ENCODE measurements around the gene GPR15.
"Not testable (repeated sequence)": the region's sequence is repeated elsewhere in the genome, so short reads cannot be mapped to it uniquely, and the experiment has no call there.

Gene GPR15

GRCh38 chr3:98559769-98560168 lies 28.0 kb downstream of the GPR15 start:
- DNase-seq, result not testable (repeated sequence)

GRCh38 chr3:98560911-98561310 lies 29.1 kb downstream of the GPR15 start:
- no peak for DNase-seq

GRCh38 chr3:98561727-98562521 lies 30.1 kb downstream of the GPR15 start:
- DNase-seq, result no peak

- no peak for DNase-seq
Measured at GRCh38 chr3:98563661-98564281, 32.0 kb downstream of the GPR15 start.

GRCh38 chr3:98564282-98565005 lies 32.7 kb downstream of the GPR15 start:
- no peak for DNase-seq

DNA sequence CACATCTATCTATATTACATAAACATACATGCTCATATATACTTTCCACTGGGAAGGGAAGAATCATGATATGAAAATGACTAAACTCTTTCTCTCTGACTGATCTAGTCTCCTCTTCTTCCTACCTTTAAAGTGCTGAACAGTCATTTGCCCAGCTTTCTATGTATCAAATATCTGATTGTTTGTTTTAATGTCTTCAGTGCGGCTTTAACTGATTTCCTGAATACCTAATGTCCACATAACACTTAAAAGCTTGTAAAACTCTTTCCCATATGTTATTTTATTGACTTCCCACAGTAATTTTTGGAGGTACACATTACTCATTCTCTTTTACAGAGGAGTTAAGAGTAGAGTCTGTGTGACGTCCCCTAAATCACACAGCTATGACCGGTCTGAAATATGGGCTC lies 33.5 kb downstream of the GPR15 start:
- DNase-seq, result no peak

DNA sequence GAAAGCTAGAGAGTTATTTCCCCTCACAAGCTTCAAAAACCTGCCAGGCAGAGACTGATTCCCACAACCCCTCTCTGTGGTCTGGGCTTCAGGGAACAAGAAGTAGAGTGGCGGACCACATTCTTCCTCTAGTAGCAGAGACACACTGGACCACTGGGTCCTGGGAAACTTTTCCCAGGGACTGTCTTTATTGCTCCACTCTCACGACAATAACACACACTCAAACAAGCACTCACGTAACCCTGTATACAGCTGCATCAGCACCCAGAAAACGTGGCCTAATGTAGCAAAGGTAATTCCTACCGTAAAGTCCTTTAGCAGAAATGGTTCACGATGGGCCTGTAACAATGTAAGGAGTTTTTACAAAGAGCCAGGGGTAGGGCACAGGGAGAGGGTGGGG lies 34.1 kb downstream of the GPR15 start:
- no peak for DNase-seq

DNA sequence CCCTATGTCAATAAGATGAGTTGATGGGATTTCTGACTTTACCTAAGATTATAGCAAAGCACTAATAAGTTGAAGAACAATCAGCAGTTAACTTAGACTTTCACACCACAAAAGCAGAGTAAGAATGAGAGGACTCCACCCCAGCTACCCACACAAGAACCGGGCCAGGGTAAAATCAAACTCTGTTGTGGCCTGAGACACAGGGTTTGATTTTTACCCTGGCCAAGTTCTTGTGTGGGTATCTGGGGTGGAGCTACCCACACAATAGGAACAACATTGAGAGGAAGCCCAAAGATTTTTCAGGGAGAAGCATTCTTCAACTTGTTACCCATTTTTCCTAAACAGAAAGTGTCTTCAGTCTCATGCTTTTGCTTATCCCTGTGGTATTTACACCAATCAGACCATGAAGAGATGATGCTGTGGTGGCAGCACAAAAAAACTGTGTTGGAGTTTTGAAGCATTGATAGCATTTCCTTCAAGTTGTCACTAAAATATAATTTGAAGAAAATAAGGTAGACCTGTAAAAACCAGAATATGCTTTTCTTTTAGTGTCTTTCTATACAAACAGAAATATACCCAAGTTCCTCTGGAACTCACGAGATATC lies 36.0 kb downstream of the GPR15 start:
- no peak for DNase-seq

- no peak for DNase-seq
Measured at GRCh38 chr3:98568402-98568801, 36.6 kb downstream of the GPR15 start.

- no peak for DNase-seq
Measured at GRCh38 chr3:98573181-98573728, 41.5 kb downstream of the GPR15 start.

DNA sequence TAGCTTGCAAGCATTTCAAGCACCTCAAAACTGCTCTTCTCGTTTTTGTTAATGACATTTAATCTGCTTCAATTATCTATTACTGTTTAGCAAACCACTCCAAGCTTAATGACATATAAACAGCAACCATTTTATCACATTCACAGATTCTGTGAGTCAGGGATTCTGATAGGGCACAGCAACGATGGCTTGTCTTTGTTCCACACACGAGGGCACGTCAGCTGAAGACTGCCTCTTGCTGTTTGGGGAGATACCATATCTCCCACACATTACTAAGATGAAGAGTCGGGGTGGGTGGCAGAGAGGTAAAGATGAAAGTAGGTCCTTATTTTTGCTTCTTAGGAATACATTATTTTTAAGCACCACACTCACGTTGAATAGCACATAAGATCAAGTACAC lies 42.4 kb downstream of the GPR15 start:
- DNase-seq, result no peak

- no peak for DNase-seq
Measured at GRCh38 chr3:98577178-98577895, 45.6 kb downstream of the GPR15 start.

DNA sequence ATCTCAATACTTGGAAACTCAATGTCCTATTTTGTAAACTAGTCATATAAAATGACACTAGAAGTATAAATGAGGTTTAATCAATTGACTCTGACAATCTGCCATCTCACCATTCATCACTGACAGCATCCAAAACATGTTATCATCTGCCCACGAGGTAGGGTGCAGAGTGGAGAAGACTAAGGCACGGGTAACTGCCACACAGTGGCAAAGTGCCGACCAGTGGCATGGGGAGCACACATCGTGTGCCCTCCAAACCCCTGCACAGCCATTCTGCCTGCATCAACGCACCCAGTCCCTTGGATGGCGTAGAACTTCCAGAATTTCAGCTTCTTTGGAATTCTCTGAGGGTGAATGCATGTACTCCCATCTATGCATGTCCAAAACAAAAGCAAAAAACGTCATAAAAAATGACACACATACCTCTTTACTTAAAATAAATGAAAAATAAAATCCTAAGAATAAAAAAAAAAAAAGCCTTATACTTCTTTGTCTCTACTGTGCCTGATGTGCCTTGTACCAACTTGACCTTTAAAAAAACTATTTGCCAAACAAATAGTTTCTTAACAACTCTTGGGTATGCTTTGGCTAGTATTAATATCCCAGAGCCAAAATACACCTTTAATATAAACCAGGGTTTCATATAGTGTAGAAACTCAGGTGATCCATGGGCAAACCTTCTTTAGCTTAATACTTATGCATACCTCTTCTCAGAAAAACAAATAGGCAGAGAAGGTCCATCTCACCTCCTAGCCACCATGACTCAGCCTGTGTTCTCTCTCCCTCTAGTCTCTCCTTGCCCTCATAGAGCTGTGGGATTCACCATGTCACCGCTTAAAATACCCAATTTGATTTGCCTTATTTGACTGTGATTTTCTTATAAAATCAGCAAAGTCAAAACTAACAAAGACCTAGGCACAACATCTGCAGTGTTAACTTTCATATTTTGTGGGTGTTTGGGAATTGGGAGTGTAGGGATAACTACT lies 48.9 kb downstream of the GPR15 start:
- no peak for DNase-seq

- no peak for DNase-seq
Measured at GRCh38 chr3:98581474-98581873, 49.7 kb downstream of the GPR15 start.

- DNase-seq, result no peak
Measured at GRCh38 chr3:98582042-98582441, 50.3 kb downstream of the GPR15 start.

DNA sequence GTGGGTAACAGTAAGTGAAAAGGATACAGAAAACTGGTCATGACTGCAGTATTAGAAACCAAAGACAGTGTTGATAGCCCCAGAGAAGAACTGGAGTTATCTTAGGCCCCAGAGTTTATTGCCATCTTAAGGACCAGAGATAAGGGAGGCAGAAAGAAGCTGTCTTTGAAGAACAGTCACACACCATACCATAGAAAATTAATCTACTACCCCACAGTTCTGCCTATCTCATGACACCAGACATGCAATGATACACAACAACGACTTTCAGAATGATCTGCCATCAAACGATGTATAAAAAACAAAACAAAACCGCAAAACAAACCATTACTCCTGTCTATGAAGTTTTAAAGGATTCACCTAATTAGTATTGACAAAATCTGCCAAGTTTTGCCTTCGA lies 52.0 kb downstream of the GPR15 start:
- DNase-seq, result no peak
